ENCODE measurements around the gene CTPS1.

DNA sequence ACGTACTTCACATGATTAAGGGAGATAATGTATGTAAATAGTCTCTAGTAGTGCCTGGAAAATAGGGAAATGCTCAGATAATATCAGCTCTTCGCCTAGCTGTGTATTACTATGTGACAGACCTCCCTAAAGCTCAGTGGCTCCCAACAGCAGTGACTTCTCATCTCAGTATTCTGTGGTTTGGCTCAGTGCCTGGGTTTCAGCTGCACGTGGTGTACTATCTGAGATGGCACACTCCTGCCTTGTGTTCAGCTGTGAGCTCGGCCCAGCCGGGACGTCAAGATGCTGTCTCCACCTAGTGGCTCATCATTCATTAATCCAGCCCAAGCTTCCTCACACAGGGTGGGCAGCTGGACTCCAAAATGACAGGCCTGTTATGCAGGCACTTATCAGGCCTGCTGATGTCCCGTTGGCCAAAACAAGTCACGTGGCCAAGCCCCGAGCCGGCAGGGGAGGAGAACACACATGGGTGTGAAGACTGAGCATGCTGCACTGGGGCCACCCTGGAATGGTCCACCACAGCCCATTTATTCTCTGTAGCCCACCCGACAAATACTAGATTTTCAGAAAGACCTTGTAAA lies 24.2 kb downstream of the CTPS1 start:
- TF ChIP-seq, protein P1, sequence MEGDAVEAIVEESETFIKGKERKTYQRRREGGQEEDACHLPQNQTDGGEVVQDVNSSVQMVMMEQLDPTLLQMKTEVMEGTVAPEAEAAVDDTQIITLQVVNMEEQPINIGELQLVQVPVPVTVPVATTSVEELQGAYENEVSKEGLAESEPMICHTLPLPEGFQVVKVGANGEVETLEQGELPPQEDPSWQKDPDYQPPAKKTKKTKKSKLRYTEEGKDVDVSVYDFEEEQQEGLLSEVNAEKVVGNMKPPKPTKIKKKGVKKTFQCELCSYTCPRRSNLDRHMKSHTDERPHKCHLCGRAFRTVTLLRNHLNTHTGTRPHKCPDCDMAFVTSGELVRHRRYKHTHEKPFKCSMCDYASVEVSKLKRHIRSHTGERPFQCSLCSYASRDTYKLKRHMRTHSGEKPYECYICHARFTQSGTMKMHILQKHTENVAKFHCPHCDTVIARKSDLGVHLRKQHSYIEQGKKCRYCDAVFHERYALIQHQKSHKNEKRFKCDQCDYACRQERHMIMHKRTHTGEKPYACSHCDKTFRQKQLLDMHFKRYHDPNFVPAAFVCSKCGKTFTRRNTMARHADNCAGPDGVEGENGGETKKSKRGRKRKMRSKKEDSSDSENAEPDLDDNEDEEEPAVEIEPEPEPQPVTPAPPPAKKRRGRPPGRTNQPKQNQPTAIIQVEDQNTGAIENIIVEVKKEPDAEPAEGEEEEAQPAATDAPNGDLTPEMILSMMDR (conservative IDR thresholded peaks at IDR 0.05; ENCODE audit: low read depth in 2 of 2): peak in 1 of 2 experiments; percentile 33; a peak in 2 of 4 replicates
- TF ChIP-seq, protein P2, sequence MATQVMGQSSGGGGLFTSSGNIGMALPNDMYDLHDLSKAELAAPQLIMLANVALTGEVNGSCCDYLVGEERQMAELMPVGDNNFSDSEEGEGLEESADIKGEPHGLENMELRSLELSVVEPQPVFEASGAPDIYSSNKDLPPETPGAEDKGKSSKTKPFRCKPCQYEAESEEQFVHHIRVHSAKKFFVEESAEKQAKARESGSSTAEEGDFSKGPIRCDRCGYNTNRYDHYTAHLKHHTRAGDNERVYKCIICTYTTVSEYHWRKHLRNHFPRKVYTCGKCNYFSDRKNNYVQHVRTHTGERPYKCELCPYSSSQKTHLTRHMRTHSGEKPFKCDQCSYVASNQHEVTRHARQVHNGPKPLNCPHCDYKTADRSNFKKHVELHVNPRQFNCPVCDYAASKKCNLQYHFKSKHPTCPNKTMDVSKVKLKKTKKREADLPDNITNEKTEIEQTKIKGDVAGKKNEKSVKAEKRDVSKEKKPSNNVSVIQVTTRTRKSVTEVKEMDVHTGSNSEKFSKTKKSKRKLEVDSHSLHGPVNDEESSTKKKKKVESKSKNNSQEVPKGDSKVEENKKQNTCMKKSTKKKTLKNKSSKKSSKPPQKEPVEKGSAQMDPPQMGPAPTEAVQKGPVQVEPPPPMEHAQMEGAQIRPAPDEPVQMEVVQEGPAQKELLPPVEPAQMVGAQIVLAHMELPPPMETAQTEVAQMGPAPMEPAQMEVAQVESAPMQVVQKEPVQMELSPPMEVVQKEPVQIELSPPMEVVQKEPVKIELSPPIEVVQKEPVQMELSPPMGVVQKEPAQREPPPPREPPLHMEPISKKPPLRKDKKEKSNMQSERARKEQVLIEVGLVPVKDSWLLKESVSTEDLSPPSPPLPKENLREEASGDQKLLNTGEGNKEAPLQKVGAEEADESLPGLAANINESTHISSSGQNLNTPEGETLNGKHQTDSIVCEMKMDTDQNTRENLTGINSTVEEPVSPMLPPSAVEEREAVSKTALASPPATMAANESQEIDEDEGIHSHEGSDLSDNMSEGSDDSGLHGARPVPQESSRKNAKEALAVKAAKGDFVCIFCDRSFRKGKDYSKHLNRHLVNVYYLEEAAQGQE (IDR thresholded peaks at IDR 0.05; ENCODE audit: unreplicated experiment): no peak
- no peak for TF ChIP-seq NANOG (IDR thresholded peaks at IDR 0.05; ENCODE audit: borderline replicate concordance)
- no peak for TF ChIP-seq POLR2AphosphoS5 (IDR thresholded peaks at IDR 0.05; ENCODE audit: low read depth)
- TF ChIP-seq CREB1 (CRISPR knock-in tag; IDR thresholded peaks at IDR 0.05; ENCODE audit: low read depth): no peak
- no peak for TF ChIP-seq EZH2phosphoT487 (IDR thresholded peaks at IDR 0.05; ENCODE audit: unreplicated experiment)
- TF ChIP-seq ZNF331 (CRISPR knock-in tag; IDR thresholded peaks at IDR 0.05; ENCODE audit: low read depth): no peak
- TF ChIP-seq EZH2 (IDR thresholded peaks at IDR 0.05; ENCODE audit: low read depth, unreplicated experiment): no peak
